VCaP (cell line): ENCODE data around the gene YAE1.
"Not testable (repeated sequence)": the region's sequence is repeated elsewhere in the genome, so short reads cannot be mapped to it uniquely, and the experiment has no call there.

Source experiments
- H3K27ac ChIP-seq: fragments of 450-650 bp; 2 replicates; pipeline ENCODE4 v1.5.1; 2017
- CTCF ChIP-seq: fragments of 450-650 bp; conservative IDR thresholded peaks from 2 replicates; pipeline ENCODE4 v1.5.1; 2017; ENCODE audit warnings: mild to moderate bottlenecking, moderate library complexity

The YAE1 gene

GRCh38 chr7:39536951-39537350 is 29.3 kb upstream of the YAE1 start:
- no peak for TF ChIP-seq CTCF
- H3K27ac ChIP-seq: no peak overlapping the region

GRCh38 chr7:39539816-39540215 is 26.4 kb upstream of the YAE1 start:
- TF ChIP-seq CTCF: no peak
- no peak overlapping the region for H3K27ac ChIP-seq

GRCh38 chr7:39540320-39540719 is 25.9 kb upstream of the YAE1 start:
- TF ChIP-seq CTCF: no peak
- no peak overlapping the region for H3K27ac ChIP-seq

- no peak for TF ChIP-seq CTCF
- H3K27ac ChIP-seq: no peak overlapping the region
Observed at GRCh38 chr7:39541511-39541910, 24.7 kb upstream of the YAE1 start.

GRCh38 chr7:39544774-39545173 is 21.4 kb upstream of the YAE1 start:
- H3K27ac ChIP-seq: not testable (repeated sequence)

- no peak overlapping the region for H3K27ac ChIP-seq
- TF ChIP-seq CTCF: no peak
Observed at GRCh38 chr7:39547336-39547735, 18.9 kb upstream of the YAE1 start.

GRCh38 chr7:39550411-39550810 is 15.8 kb upstream of the YAE1 start:
- H3K27ac ChIP-seq: no peak overlapping the region
- TF ChIP-seq CTCF: no peak

- no peak overlapping the region for H3K27ac ChIP-seq
- no peak for TF ChIP-seq CTCF
Observed at GRCh38 chr7:39553436-39553835, 12.8 kb upstream of the YAE1 start.
